ENCODE measurements around the gene AIMP2. TPM values are rescaled to one million over a fixed set of nuclear protein-coding genes. Genes with fewer than 3 reads are reported as not detected.

The AIMP2 gene
- total and polyA plus RNA-seq, 2 donors (not counting 3 experiments of a cell fraction or from before 2014, with no cell fraction given), result 45.6 to 67.7 TPM

GRCh38 chr7:6056616-6057015 is 47.5 kb downstream of the AIMP2 start:
- BruUV-seq (replicated peaks), result no TSS peak
- H3K9me3 ChIP-seq (replicated peaks; ENCODE audit: control insufficient read depth, insufficient read depth, low read length), result no peaks in the 10 kb centered on the region
- no peak overlapping the region for H3K4me3 ChIP-seq (replicated peaks in 1 of 3; ENCODE audit: insufficient read depth in 1 of 3, low read depth in 1 of 3, low read length in 3 of 3)
- H3K4me2 ChIP-seq (ENCODE audit: insufficient read depth, low read length), result no peak overlapping the region
- no peak overlapping the region for H3K9ac ChIP-seq (replicated peaks; ENCODE audit: extremely low read depth, insufficient read depth, low read length)
- DNase-seq (ENCODE audit: low read depth, low spot score) (no peak), FAIRE-seq (no peak)
- intact Hi-C loops (cut with micrococcal nuclease) (no loop called here), dilution Hi-C loops (cut with MboI; ENCODE audit: extremely low pct_ligation_motif_present, low sequenced_read_pairs) (no loop called here)
- no peaks in the 10 kb centered on the region for H3K27me3 ChIP-seq (ENCODE audit: control insufficient read depth in 2 of 2, insufficient read depth in 2 of 2, low read length in 2 of 2)
- peaks cover 13% of the 10 kb centered on the region for H3K4me1 ChIP-seq (ENCODE audit: control insufficient read depth, extremely low read depth, insufficient read depth, low read length)
- H3K9me1 ChIP-seq (replicated peaks; ENCODE audit: control insufficient read depth, extremely low read depth, insufficient read depth, low read length), result no peaks in the 10 kb centered on the region
- POLR2A ChIA-PET, result interaction anchor here (0.8 to 1.0 kb wide), 2 partner anchors 16 to 22 kb away, joined by 4 read pairs; no protein-coding TSS in a partner anchor
- TF ChIP-seq MAX (IDR thresholded peaks at IDR 0.05; ENCODE audit: insufficient read depth, insufficient read length) (no peak), FOS (IDR thresholded peaks at IDR 0.05; ENCODE audit: borderline replicate concordance, insufficient read depth, low read length) (no peak), CTCF (IDR thresholded peaks at IDR 0.05; ENCODE audit: extremely low read depth in 1 of 2, insufficient read depth in 1 of 2, low read depth in 1 of 2, low read length in 2 of 2) (no peak), POLR2A (IDR thresholded peaks at IDR 0.05; ENCODE audit: low read depth, low read length) (no peak), JUN (IDR thresholded peaks at IDR 0.05; ENCODE audit: borderline replicate concordance, insufficient read depth, insufficient read length, low read depth) (no peak), GATA2 (IDR thresholded peaks at IDR 0.05; ENCODE audit: insufficient read depth, insufficient read length, low read depth, low read length) (no peak), MYC (IDR thresholded peaks at IDR 0.05; ENCODE audit: low read depth, low read length) (no peak), EZH2 (IDR thresholded peaks at IDR 0.05; ENCODE audit: borderline replicate concordance, low read depth, low read length, severe bottlenecking) (no peak), POLR2AphosphoS5 (IDR thresholded peaks at IDR 0.05; ENCODE audit: insufficient read depth, low read depth, low read length) (no peak)
- no peaks in the 10 kb centered on the region for H4K20me1 ChIP-seq (replicated peaks; ENCODE audit: control insufficient read depth, extremely low read depth, insufficient read depth, low read length)
- H3K27ac ChIP-seq (ENCODE audit: insufficient read depth, low read depth, low read length), result no peak overlapping the region
- CTCF ChIA-PET, result interaction anchor here (1.0 kb wide), 1 partner anchor 50 kb away, joined by 3 read pairs; no protein-coding TSS in a partner anchor
- H3K36me3 ChIP-seq (ENCODE audit: control insufficient read depth in 2 of 2, extremely low read depth in 1 of 2, insufficient read depth in 2 of 2, low read length in 2 of 2), result peaks cover 0 to 3% of the 10 kb centered on the region in 2 experiments
- peaks cover 33% of the 10 kb centered on the region for H3K79me2 ChIP-seq (ENCODE audit: control insufficient read depth, insufficient read depth, low read length)
- no peak overlapping the region for H2AFZ ChIP-seq (ENCODE audit: low read depth, low read length)

Measured in endothelial cell of umbilical vein (primary cell).